ENCODE measurements around the gene CD82. TPM values are rescaled to one million over a fixed set of nuclear protein-coding genes. Genes with fewer than 3 reads are reported as not detected.

CD82 gene
- total RNA-seq, 3 donors from 2014 or later = 27.2 to 43.2 (median 29.6) TPM

- H3K4me1 ChIP-seq (ENCODE audit: low read depth) = peaks cover 4% of the 10 kb centered on the region
- TF ChIP-seq CTCF (IDR thresholded peaks at IDR 0.05) = no peak
- intact Hi-C loops (cut with DNase I, micrococcal nuclease) = loop anchor here in 1 of 2 donors (5.0 to 10.0 kb wide), 2 partner anchors 104 to 292 kb away; partner anchors contain the start of gene TSPAN18
- H3K4me3 ChIP-seq = no peak overlapping the region
- ATAC-seq = no peak
- DNase-seq = no peak
- H3K36me3 ChIP-seq (ENCODE audit: low read depth) = no peaks in the 10 kb centered on the region
- no peaks in the 10 kb centered on the region for H3K9me3 ChIP-seq
Observed at GRCh38 chr11:44620328-44620725, 54.9 kb downstream of the CD82 start.

GRCh38 chr11:44621140-44621681 lies 55.7 kb downstream of the CD82 start:
- peak; percentile 86 for ATAC-seq
- no peak overlapping the region for H3K4me3 ChIP-seq
- no peaks in the 10 kb centered on the region for H3K36me3 ChIP-seq (ENCODE audit: low read depth)
- peaks cover 4% of the 10 kb centered on the region for H3K4me1 ChIP-seq (ENCODE audit: low read depth)
- intact Hi-C loops (cut with DNase I, micrococcal nuclease) = loop anchor here in 1 of 2 donors (5.0 to 10.0 kb wide), 2 partner anchors 104 to 291 kb away; partner anchors contain the start of gene TSPAN18
- no peaks in the 10 kb centered on the region for H3K9me3 ChIP-seq
- DNase-seq = peak in 2 of 3 donors; percentile 81 to 87
- peak; percentile 94 for TF ChIP-seq CTCF (IDR thresholded peaks at IDR 0.05)

- Histone ChIP-seq H3K4me1 (ENCODE audit: low read depth) (peaks cover 4% of the 10 kb centered on the region), H3K9me3 (no peaks in the 10 kb centered on the region), H3K4me3 (no peak overlapping the region), H3K36me3 (ENCODE audit: low read depth) (no peaks in the 10 kb centered on the region)
- DNase-seq (peak in 1 of 3 donors; percentile 1), ATAC-seq (no peak)
- no peak for TF ChIP-seq CTCF (IDR thresholded peaks at IDR 0.05)
- intact Hi-C loops (cut with DNase I, micrococcal nuclease) = loop anchor here in 1 of 2 donors (5.0 to 10.0 kb wide), 2 partner anchors 103 to 291 kb away; partner anchors contain the start of gene TSPAN18
Observed at GRCh38 chr11:44621784-44622183, 56.3 kb downstream of the CD82 start.

- DNase-seq (peak in 1 of 3 donors; percentile 1), ATAC-seq (no peak)
- H3K36me3 ChIP-seq (ENCODE audit: low read depth) = no peaks in the 10 kb centered on the region
- H3K9me3 ChIP-seq = no peaks in the 10 kb centered on the region
- peaks cover 4% of the 10 kb centered on the region for H3K4me1 ChIP-seq (ENCODE audit: low read depth)
- no peak for TF ChIP-seq CTCF (IDR thresholded peaks at IDR 0.05)
- H3K4me3 ChIP-seq = no peak overlapping the region
- intact Hi-C loops (cut with DNase I, micrococcal nuclease) = loop anchor here in 1 of 2 donors (5.0 to 10.0 kb wide), 2 partner anchors 103 to 290 kb away; partner anchors contain the start of gene TSPAN18
Observed at GRCh38 chr11:44622190-44622650, 56.8 kb downstream of the CD82 start.

- no peak overlapping the region for H3K4me3 ChIP-seq
- intact Hi-C loops (cut with DNase I, micrococcal nuclease) = loop anchor here in 1 of 2 donors (5.0 to 10.0 kb wide), 2 partner anchors 102 to 290 kb away; partner anchors contain the start of gene TSPAN18
- H3K9me3 ChIP-seq = no peaks in the 10 kb centered on the region
- H3K36me3 ChIP-seq (ENCODE audit: low read depth) = no peaks in the 10 kb centered on the region
- no peak for TF ChIP-seq CTCF (IDR thresholded peaks at IDR 0.05)
- H3K4me1 ChIP-seq (ENCODE audit: low read depth) = peaks cover 4% of the 10 kb centered on the region
- no peak for ATAC-seq
- no peak for DNase-seq
Observed at GRCh38 chr11:44622721-44623258, 57.3 kb downstream of the CD82 start.
